RWPE2 (cell line): Measurements from ENCODE around the gene STX1A.

ENCODE experiments used
- ATAC-seq: fragments of 200-7000 bp; cut with Tn5 transposase; 3 replicates; pipeline ENCODE4 v1.9.1; 2021; ENCODE audit warnings: low read depth
- DNase-seq: peaks from one replicate; pipeline ENCODE4 v3.0.0-alpha.2; 2020; ENCODE audit warnings: low spot score
- H3K27ac ChIP-seq: fragments of 450-650 bp; 2 replicates; pipeline ENCODE4 v1.5.1; 2017; ENCODE audit warnings: mild to moderate bottlenecking; ENCODE audit not compliant: poor library complexity, severe bottlenecking
- H3K27me3 ChIP-seq: fragments of 250-450 bp; sonication (Bioruptor Pico); 2 replicates; pipeline ENCODE4 v1.5.1; 2021; ENCODE audit warnings: mild to moderate bottlenecking, moderate library complexity; ENCODE audit not compliant: insufficient read depth, poor library complexity, severe bottlenecking
- H3K36me3 ChIP-seq: fragments of 250-450 bp; sonication (Bioruptor Pico); 2 replicates; pipeline ENCODE4 v1.5.1; 2020; ENCODE audit warnings: low read depth, mild to moderate bottlenecking, moderate library complexity
- H3K4me1 ChIP-seq: fragments of 250-450 bp; sonication (Bioruptor Pico); 2 replicates; pipeline ENCODE4 v1.5.1; 2021; ENCODE audit warnings: mild to moderate bottlenecking, moderate library complexity; ENCODE audit not compliant: insufficient read depth, poor library complexity, severe bottlenecking
- H3K4me3 ChIP-seq: fragments of 250-450 bp; sonication (Bioruptor Pico); 2 replicates; pipeline ENCODE4 v1.5.1; 2021; ENCODE audit warnings: mild to moderate bottlenecking, moderate library complexity; ENCODE audit not compliant: severe bottlenecking
- H3K9me3 ChIP-seq: fragments of 250-450 bp; sonication (Bioruptor Pico); 2 replicates; pipeline ENCODE4 v1.5.1; 2021; ENCODE audit warnings: mild to moderate bottlenecking, moderate library complexity; ENCODE audit not compliant: severe bottlenecking
- CTCF ChIP-seq: fragments of 450-650 bp; IDR thresholded peaks from one replicate; pipeline ENCODE4 v1.5.1; 2017; ENCODE audit warnings: mild to moderate bottlenecking, moderate library complexity; ENCODE audit not compliant: poor library complexity, severe bottlenecking

The STX1A gene

GRCh38 chr7:73739387-73739767 is 19.9 kb upstream of the STX1A start:
- Histone ChIP-seq H3K27me3 (no peaks in the 10 kb centered on the region), H3K9me3 (no peaks in the 10 kb centered on the region), H3K4me1 (no peaks in the 10 kb centered on the region), H3K36me3 (peaks cover 13% of the 10 kb centered on the region), H3K4me3 (peak overlapping the region; percentile 51), H3K27ac (peak overlapping the region; percentile 76)
- no peak for ATAC-seq
- no peak for TF ChIP-seq CTCF
- no peak for DNase-seq

- no peaks in the 10 kb centered on the region for H3K9me3 ChIP-seq
- peaks cover 13% of the 10 kb centered on the region for H3K36me3 ChIP-seq
- DNase-seq (peak; percentile 92), ATAC-seq (peak; percentile 64)
- H3K4me1 ChIP-seq, result no peaks in the 10 kb centered on the region
- no peak for TF ChIP-seq CTCF
- peak within 1 kb of the TSS; percentile 51 for H3K4me3 ChIP-seq
- H3K27me3 ChIP-seq, result no peaks in the 10 kb centered on the region
- peak within 1 kb of the TSS; percentile 76 for H3K27ac ChIP-seq
These were observed 19.3 kb upstream of the STX1A start, which contains the start of gene ABHD11 for GRCh38 chr7:73738612-73739386. TSS of gene ABHD11 (minus strand) at chr7:73738802. CDS start at chr7:73738770, 32 bp downstream.

- Histone ChIP-seq H3K27me3 (no peaks in the 10 kb centered on the region), H3K4me3 (peak overlapping the region; percentile 51), H3K27ac (peak overlapping the region; percentile 76), H3K9me3 (no peaks in the 10 kb centered on the region), H3K4me1 (no peaks in the 10 kb centered on the region), H3K36me3 (peaks cover 13% of the 10 kb centered on the region)
- TF ChIP-seq CTCF, result no peak
- peak; percentile 17; the same call in 1 of the 3 replicates for ATAC-seq
- no peak for DNase-seq
These were observed 18.7 kb upstream of the STX1A start for GRCh38 chr7:73738220-73738611.

GRCh38 chr7:73737491-73738219 is 18.2 kb upstream of the STX1A start:
- H3K36me3 ChIP-seq, result peaks cover 13% of the 10 kb centered on the region
- H3K27ac ChIP-seq, result peak overlapping the region; percentile 76
- no peaks in the 10 kb centered on the region for H3K9me3 ChIP-seq
- ATAC-seq (no peak), DNase-seq (no peak)
- TF ChIP-seq CTCF, result no peak
- peak overlapping the region; percentile 51 for H3K4me3 ChIP-seq
- no peaks in the 10 kb centered on the region for H3K4me1 ChIP-seq
- no peaks in the 10 kb centered on the region for H3K27me3 ChIP-seq
